Esophagus (tissue), 2 donors: ENCODE results near the gene CDK5R1. TPM values are rescaled to one million over a fixed set of nuclear protein-coding genes. Genes with fewer than 3 reads are reported as not detected.
A peak's percentile ranks its signal among the peaks of the same experiment; 100 is the strongest.

ENCODE experiments used
- H3K27ac ChIP-seq, 2 donors: one replicate each; pipeline ENCODE4 v1.5.1; 2013; ENCODE audit warnings: low read depth in 2 of 2, mild to moderate bottlenecking in 2 of 2, inconsistent platforms in 1 of 2, low read length in 1 of 2, moderate library complexity in 1 of 2
- H3K27me3 ChIP-seq, 2 donors: one replicate each; pipeline ENCODE4 v1.6.1; 2013; ENCODE audit warnings: low read length in 2 of 2, control low read depth in 1 of 2, mild to moderate bottlenecking in 1 of 2; ENCODE audit not compliant: insufficient read depth in 2 of 2, control insufficient read depth in 1 of 2
- H3K36me3 ChIP-seq, 2 donors: one replicate each; pipeline ENCODE4 v1.6.1; 2013; ENCODE audit warnings: low read length in 1 of 2; ENCODE audit not compliant: control insufficient read depth in 2 of 2, insufficient read depth in 2 of 2
- H3K4me1 ChIP-seq, 2 donors: one replicate each; pipeline ENCODE4 v1.6.1; 2013; ENCODE audit warnings: low read length in 1 of 2; ENCODE audit not compliant: control insufficient read depth in 2 of 2, insufficient read depth in 2 of 2
- H3K4me3 ChIP-seq, 2 donors: one replicate each; pipeline ENCODE4 v1.5.1; 2013; ENCODE audit warnings: low read length in 2 of 2, mild to moderate bottlenecking in 2 of 2, low read depth in 1 of 2, moderate library complexity in 1 of 2
- H3K9me3 ChIP-seq, 2 donors: one replicate each; pipeline ENCODE4 v1.6.1; 2013; ENCODE audit warnings: mild to moderate bottlenecking in 2 of 2, low read depth in 1 of 2, low read length in 1 of 2, moderate library complexity in 1 of 2; ENCODE audit not compliant: control insufficient read depth in 2 of 2, insufficient read depth in 1 of 2
- WGBS, 2 donors: extraction: QIAGEN DNeasy Blood & Tissue Kit; methylation state at CpG; one replicate each; pipeline ENCODE4 v1.1.7; 2013; 5-methylcytosine and 5-hydroxymethylcytosine counted together
- polyA plus RNA-seq, 2 donors: library from polyadenylated mRNA; stranded (reverse); fragments of 200-250 nt; gene quantifications; one replicate each; pipeline ENCODE4 v1.2.3, GENCODE V29; 2013
- donor health status: healthy with polysubstance abuse.
- donor health status: Bipolar disorder and iron deficiency.

The CDK5R1 gene
- polyA plus RNA-seq, 2 donors = 5.5 to 5.6 TPM

DNA sequence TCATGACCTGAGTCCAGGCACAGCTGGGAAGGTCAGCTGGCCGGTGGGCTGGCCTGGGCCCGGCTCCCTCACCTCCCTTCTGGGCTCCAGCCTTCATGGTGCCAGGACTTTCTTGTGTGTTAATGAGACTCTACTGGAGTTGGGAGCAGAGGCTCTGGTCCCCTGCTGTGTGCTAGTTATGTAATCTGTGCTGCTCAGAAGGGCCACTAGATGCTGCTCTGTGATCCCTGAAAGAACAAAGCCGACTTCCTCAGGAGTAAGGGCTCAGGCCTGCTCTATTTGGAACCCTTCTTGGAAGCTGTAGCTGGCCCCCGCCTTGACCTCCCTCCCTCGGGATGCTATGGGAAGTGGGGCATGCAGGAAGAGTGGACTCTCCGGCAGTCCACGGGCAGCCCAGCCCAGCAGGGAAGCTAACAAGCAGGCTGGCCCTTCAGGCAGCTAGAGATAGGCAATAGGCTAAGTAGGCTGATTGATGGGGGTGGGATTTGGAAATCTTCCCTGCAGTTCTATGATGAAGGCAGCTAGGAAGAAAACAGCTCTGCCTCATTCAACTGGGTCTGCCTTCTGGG is 3.3 kb upstream of the CDK5R1 start:
- Histone ChIP-seq H3K9me3 (no peaks in the 10 kb centered on the region), H3K4me1 (peaks cover 3 to 10% of the 10 kb centered on the region in 2 donors), H3K27ac (peak overlapping the region; percentile 23 to 72), H3K27me3 (no peaks in the 10 kb centered on the region), H3K36me3 (peaks cover 15 to 23% of the 10 kb centered on the region in 2 donors), H3K4me3 (no peak overlapping the region)
- 11 to 14% methylated on average over 7 of the region's 7 CpGs for WGBS, 2 donors

DNA sequence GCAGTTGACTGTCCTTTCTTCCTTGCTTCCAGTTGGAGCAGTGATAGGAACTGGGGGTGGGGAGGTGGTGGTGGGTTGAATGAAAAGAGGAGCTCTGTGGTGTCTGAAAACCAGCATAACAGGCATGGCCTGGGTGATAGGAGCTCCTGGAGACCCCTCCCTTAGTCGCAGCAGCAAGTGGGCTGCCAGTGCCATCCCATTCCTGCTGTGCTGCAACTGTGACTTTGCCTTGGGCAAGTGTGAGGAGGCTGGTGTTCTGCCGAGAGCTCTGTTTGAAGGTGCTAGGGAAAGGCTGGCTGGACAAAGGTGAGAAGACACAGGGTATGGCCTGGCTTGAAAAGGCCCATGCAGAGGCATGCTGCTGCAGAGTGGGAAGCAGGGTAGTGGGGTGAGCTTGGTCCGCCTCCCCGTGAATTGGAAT is 2.7 kb upstream of the CDK5R1 start:
- H3K4me1 ChIP-seq = peaks cover 3 to 12% of the 10 kb centered on the region in 2 donors
- H3K27me3 ChIP-seq = no peaks in the 10 kb centered on the region
- 71 to 81% methylated on average over 4 of the region's 4 CpGs for WGBS, 2 donors
- no peak overlapping the region for H3K4me3 ChIP-seq
- H3K27ac ChIP-seq = peak overlapping the region in 1 of 2 donors; percentile 72
- H3K9me3 ChIP-seq = no peaks in the 10 kb centered on the region
- peaks cover 13 to 22% of the 10 kb centered on the region in 2 donors for H3K36me3 ChIP-seq

DNA sequence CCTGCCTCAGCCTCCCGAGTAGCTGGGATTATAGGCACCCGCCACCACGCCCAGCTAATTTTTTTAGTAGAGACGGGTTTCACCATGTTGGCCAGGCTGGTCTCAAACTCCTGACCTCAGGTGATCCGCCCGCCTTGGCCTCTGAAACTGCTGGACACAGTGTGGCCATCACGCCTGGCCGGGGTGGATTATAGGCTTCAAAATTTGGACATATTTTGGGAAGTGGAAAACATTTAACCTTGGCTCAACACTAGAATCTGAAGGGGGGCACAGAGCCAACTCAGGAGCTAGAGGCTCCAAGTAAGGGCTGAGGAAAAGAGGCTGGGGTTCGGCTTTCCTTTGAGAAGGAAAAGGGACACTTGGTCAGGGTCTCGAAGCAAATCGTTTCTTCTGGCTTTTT is 2.2 kb upstream of the CDK5R1 start:
- 74 to 77% methylated on average over 11 of the region's 11 CpGs for WGBS, 2 donors
- no peak overlapping the region for H3K27ac ChIP-seq

DNA sequence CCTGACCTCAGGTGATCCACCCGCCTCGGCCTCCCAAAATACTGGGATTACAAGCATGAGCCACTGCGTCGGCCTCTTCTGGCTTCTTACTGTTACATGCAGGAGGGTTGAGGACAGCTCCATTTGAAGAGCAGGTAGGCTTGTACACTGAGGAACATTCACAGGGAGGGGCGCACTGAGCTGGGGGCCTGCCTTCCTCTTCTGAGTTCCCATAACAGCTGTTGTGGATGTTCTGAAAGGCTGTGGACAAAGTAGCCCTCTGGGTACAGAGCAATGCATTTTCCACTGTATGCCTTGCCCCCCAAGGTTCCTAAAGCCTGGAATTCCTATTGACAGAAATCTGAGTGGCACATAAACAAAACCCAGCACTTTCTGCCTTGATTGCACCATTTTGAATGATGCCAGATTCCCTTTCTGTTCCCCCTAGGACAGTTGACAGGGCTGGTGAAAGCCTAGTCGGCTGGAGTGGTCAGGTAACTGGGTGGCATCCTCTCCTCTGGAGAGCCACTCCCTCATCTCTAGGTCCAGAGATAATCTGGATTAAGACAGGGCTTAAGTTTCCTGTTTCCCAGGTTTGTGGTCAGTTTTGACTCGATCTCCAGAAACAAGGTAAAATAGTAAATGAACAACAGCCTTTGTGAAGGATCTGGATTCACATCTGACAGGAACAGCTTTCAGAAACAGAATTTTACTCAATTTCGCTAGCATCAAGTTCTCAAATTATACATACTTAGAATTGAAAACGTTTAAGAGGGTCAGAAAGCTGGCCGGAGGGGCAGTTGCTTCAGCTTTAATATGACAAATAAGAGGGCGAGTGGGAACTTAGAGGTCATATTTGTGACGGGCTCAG is 1.3 kb upstream of the CDK5R1 start:
- H3K27ac ChIP-seq = peak overlapping the region; percentile 79 to 90
- WGBS, 2 donors = 68 to 76% methylated on average over 12 of the region's 12 CpGs

More for the DNA sequence above, 2.2 kb upstream of the CDK5R1 start:
- peaks cover 8 to 20% of the 10 kb centered on the region in 2 donors for H3K36me3 ChIP-seq
- H3K9me3 ChIP-seq = no peaks in the 10 kb centered on the region
- H3K4me1 ChIP-seq = peaks cover 3 to 15% of the 10 kb centered on the region in 2 donors
- H3K27me3 ChIP-seq = no peaks in the 10 kb centered on the region
- no peak overlapping the region for H3K4me3 ChIP-seq

DNA sequence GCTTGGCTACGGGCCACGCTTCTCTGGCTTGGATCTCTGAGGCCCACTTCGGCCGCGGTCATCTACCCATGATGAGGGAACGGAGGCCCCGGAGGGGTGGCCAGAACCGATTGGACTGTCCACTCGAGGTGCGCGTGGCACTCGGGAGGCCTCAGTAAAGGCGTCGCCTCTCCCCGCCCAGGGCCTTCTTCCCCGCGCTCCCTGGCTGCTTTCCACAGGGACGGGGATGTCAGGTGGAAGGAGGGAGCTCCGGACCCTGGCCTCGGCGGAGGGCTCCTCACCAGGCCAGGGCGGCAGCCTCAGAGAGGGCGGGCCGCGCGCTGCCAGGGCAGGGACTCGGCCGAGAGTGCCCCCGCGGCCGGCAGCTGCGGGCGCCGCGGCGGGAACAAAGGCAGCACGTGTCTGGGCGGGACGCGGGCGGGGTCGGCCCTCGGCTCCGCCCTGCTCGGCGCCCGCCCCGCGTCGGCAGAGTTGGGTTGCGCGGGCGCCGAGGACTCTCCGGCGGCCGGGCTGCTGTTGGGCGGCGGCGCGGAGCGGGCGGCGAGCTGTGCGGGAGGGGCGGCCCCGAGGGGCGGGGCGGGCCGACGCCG is 587 bp upstream of the CDK5R1 start:
- peak overlapping the region; percentile 79 to 93 for H3K27ac ChIP-seq
- 9 to 10% methylated on average over 50 to 72 of the region's 72 CpGs for WGBS, 2 donors

More for the DNA sequence above, 1.3 kb upstream of the CDK5R1 start:
- H3K4me3 ChIP-seq = no peak overlapping the region
- H3K27me3 ChIP-seq = no peaks in the 10 kb centered on the region
- peaks cover 3 to 19% of the 10 kb centered on the region in 2 donors for H3K4me1 ChIP-seq
- H3K9me3 ChIP-seq = no peaks in the 10 kb centered on the region
- H3K36me3 ChIP-seq = peaks cover 4 to 15% of the 10 kb centered on the region in 2 donors

DNA sequence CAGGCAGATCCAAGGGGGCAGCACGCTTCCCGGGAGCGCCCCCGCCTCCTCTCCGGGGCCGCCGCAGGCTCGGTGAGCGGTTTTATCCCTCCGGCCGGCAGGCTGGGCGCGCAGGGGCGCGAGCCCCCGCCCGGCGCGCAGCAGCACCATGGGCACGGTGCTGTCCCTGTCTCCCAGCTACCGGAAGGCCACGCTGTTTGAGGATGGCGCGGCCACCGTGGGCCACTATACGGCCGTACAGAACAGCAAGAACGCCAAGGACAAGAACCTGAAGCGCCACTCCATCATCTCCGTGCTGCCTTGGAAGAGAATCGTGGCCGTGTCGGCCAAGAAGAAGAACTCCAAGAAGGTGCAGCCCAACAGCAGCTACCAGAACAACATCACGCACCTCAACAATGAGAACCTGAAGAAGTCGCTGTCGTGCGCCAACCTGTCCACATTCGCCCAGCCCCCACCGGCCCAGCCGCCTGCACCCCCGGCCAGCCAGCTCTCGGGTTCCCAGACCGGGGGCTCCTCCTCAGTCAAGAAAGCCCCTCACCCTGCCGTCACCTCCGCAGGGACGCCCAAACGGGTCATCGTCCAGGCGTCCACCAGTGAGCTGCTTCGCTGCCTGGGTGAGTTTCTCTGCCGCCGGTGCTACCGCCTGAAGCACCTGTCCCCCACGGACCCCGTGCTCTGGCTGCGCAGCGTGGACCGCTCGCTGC is 832 bp downstream of the CDK5R1 start:
- 30 to 35% methylated on average over 48 to 59 of the region's 59 CpGs for WGBS, 2 donors
- Histone ChIP-seq H3K27ac (peak overlapping the region; percentile 79 to 93), H3K36me3 (peaks cover 0 to 12% of the 10 kb centered on the region in 2 donors), H3K4me3 (peak overlapping the region; percentile 71 to 89), H3K4me1 (peaks cover 5 to 23% of the 10 kb centered on the region in 2 donors), H3K27me3 (no peaks in the 10 kb centered on the region), H3K9me3 (no peaks in the 10 kb centered on the region)

More for the DNA sequence above, 587 bp upstream of the CDK5R1 start:
- peak overlapping the region; percentile 71 to 89 for H3K4me3 ChIP-seq
- no peaks in the 10 kb centered on the region for H3K9me3 ChIP-seq
- H3K36me3 ChIP-seq = peaks cover under 1 to 13% of the 10 kb centered on the region in 2 donors
- peaks cover 3 to 19% of the 10 kb centered on the region in 2 donors for H3K4me1 ChIP-seq
- no peaks in the 10 kb centered on the region for H3K27me3 ChIP-seq

DNA sequence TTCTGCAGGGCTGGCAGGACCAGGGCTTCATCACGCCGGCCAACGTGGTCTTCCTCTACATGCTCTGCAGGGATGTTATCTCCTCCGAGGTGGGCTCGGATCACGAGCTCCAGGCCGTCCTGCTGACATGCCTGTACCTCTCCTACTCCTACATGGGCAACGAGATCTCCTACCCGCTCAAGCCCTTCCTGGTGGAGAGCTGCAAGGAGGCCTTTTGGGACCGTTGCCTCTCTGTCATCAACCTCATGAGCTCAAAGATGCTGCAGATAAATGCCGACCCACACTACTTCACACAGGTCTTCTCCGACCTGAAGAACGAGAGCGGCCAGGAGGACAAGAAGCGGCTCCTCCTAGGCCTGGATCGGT is 1.4 kb downstream of the CDK5R1 start:
- H3K27ac ChIP-seq = no peak overlapping the region
- H3K4me3 ChIP-seq = peak overlapping the region; percentile 71 to 89
- H3K9me3 ChIP-seq = no peaks in the 10 kb centered on the region
- 88 to 92% methylated on average over 16 of the region's 16 CpGs for WGBS, 2 donors
- H3K36me3 ChIP-seq = peaks cover 0 to 12% of the 10 kb centered on the region in 2 donors
- peaks cover 5 to 23% of the 10 kb centered on the region in 2 donors for H3K4me1 ChIP-seq
- no peaks in the 10 kb centered on the region for H3K27me3 ChIP-seq

DNA sequence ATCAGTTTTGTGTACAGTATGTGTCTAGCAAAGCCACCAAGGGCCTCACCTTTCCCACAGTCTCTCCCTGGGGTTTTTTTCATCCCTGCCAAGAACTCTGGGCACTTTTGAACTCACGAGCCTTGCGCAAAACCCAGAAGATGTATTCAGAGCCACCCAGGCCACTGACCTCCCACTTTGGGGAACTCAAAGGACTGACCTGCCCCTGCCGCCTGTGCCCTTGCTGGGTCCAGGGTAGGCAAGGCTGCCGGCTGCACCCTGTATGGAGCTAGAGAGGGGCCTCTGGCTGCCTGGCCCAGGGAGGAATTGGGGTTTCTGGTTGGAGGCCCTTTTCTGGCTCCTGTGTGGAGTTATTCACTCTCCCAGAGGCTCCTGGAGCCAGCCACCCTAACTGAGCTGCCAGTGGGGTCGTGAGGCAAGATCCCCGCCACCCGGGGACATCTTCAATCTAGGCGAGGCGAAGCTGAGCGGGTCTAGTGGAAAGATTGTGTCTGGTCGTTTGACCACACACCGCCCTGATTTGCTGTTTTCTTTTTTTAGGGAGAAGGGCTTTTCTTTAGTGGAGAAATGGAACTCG is 1.9 kb downstream of the CDK5R1 start:
- H3K4me1 ChIP-seq = peaks cover 5 to 23% of the 10 kb centered on the region in 2 donors
- no peaks in the 10 kb centered on the region for H3K27me3 ChIP-seq
- no peaks in the 10 kb centered on the region for H3K9me3 ChIP-seq
- 91 to 93% methylated on average over 13 of the region's 13 CpGs for WGBS, 2 donors
- peaks cover 0 to 15% of the 10 kb centered on the region in 2 donors for H3K36me3 ChIP-seq
- H3K27ac ChIP-seq = no peak overlapping the region
- peak overlapping the region in 1 of 2 donors; percentile 15 for H3K4me3 ChIP-seq
